Measurements from ENCODE around the gene PHF5A. TPM values are rescaled to one million over a fixed set of nuclear protein-coding genes. Genes with fewer than 3 reads are reported as not detected.

Gene PHF5A
- total and polyA plus RNA-seq, 2 donors (not counting 3 experiments of a cell fraction or from before 2014, with no cell fraction given), result 61.1 to 63.7 TPM

GRCh38 chr22:41499624-41500280 lies 31.3 kb upstream of the PHF5A start:
- Histone ChIP-seq H4K20me1 (replicated peaks; ENCODE audit: control insufficient read depth, extremely low read depth, insufficient read depth, low read length) (no peaks in the 10 kb centered on the region), H3K4me3 (replicated peaks in 1 of 3; ENCODE audit: insufficient read depth in 1 of 3, low read depth in 1 of 3, low read length in 3 of 3) (no peak overlapping the region), H3K9ac (replicated peaks; ENCODE audit: extremely low read depth, insufficient read depth, low read length) (no peak overlapping the region), H3K27ac (ENCODE audit: insufficient read depth, low read depth, low read length) (no peak overlapping the region), H3K9me3 (replicated peaks; ENCODE audit: control insufficient read depth, insufficient read depth, low read length) (no peaks in the 10 kb centered on the region), H3K4me1 (ENCODE audit: control insufficient read depth, extremely low read depth, insufficient read depth, low read length) (no peaks in the 10 kb centered on the region), H3K36me3 (ENCODE audit: control insufficient read depth in 2 of 2, extremely low read depth in 1 of 2, insufficient read depth in 2 of 2, low read length in 2 of 2) (peaks cover 0 to 11% of the 10 kb centered on the region in 2 experiments), H3K4me2 (ENCODE audit: insufficient read depth, low read length) (no peak overlapping the region), H2AFZ (ENCODE audit: low read depth, low read length) (no peak overlapping the region), H3K79me2 (ENCODE audit: control insufficient read depth, insufficient read depth, low read length) (peaks cover 6% of the 10 kb centered on the region), H3K27me3 (ENCODE audit: control insufficient read depth in 2 of 2, insufficient read depth in 2 of 2, low read length in 2 of 2) (no peaks in the 10 kb centered on the region), H3K9me1 (replicated peaks; ENCODE audit: control insufficient read depth, extremely low read depth, insufficient read depth, low read length) (no peaks in the 10 kb centered on the region)
- DNase-seq (ENCODE audit: low read depth, low spot score) (no peak), FAIRE-seq (no peak)
- dilution Hi-C loops (cut with MboI; ENCODE audit: extremely low pct_ligation_motif_present, low sequenced_read_pairs) (no loop called here), intact Hi-C loops (cut with micrococcal nuclease) (no loop called here)
- TF ChIP-seq POLR2A (IDR thresholded peaks at IDR 0.05; ENCODE audit: low read depth, low read length), result no peak
- no peak for TF ChIP-seq MYC (IDR thresholded peaks at IDR 0.05; ENCODE audit: low read depth, low read length)
- no peak for TF ChIP-seq JUN (IDR thresholded peaks at IDR 0.05; ENCODE audit: borderline replicate concordance, insufficient read depth, insufficient read length, low read depth)
- no peak for TF ChIP-seq EZH2 (IDR thresholded peaks at IDR 0.05; ENCODE audit: borderline replicate concordance, low read depth, low read length, severe bottlenecking)
- no peak for TF ChIP-seq GATA2 (IDR thresholded peaks at IDR 0.05; ENCODE audit: insufficient read depth, insufficient read length, low read depth, low read length)
- no peak for TF ChIP-seq FOS (IDR thresholded peaks at IDR 0.05; ENCODE audit: borderline replicate concordance, insufficient read depth, low read length)
- no peak for TF ChIP-seq CTCF (IDR thresholded peaks at IDR 0.05; ENCODE audit: extremely low read depth in 1 of 2, insufficient read depth in 1 of 2, low read depth in 1 of 2, low read length in 2 of 2)
- no peak for TF ChIP-seq MAX (IDR thresholded peaks at IDR 0.05; ENCODE audit: insufficient read depth, insufficient read length)
- no peak for TF ChIP-seq POLR2AphosphoS5 (IDR thresholded peaks at IDR 0.05; ENCODE audit: insufficient read depth, low read depth, low read length)
- ChIA-PET CTCF (interaction anchor here (0.9 to 4.8 kb wide), 6 partner anchors 9 to 95 kb away, joined by 3 to 38 read pairs (median 4); no protein-coding TSS in a partner anchor), POLR2A (no interaction called here)
- no TSS peak for BruUV-seq (replicated peaks)

Data from endothelial cell of umbilical vein (primary cell).